Measurements from ENCODE around the gene LCNL1. TPM values are rescaled to one million over a fixed set of nuclear protein-coding genes. Genes with fewer than 3 reads are reported as not detected.

Gene LCNL1
- total RNA-seq, 2 experiments from 2014 or later, result not detected

DNA sequence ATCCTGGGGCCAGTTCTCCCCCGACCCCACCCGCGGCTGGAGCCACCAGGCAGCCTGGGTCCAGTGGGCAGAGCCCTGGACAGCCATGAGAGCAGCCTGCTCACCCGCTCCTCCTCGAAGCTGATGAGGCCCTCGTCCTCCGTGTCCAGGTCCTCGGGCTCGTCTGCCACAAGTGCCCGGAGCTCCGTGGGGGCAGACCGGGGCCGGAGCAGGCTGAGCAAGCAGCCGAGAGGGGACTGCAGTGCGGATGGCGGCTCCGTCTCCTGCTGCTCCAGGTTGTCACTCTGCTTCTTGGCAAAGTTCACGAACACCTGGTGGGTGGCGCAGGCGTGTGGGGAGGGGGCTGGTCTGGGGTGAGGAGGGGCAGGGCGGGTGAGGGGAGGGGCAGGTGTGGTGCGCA lies 25.5 kb downstream of the LCNL1 start:
- ChIA-PET CTCF (no interaction called here), POLR2A (no interaction called here)
- Mint-ChIP-seq H3K27me3 (no peaks in the 10 kb centered on the region), H3K4me1 (ENCODE audit: low read depth) (peaks cover 13% of the 10 kb centered on the region), H3K9me3 (no peaks in the 10 kb centered on the region), H3K27ac (no peak overlapping the region), H3K36me3 (ENCODE audit: low read depth) (no peaks in the 10 kb centered on the region), H3K4me3 (no peak overlapping the region)
- no peak for ATAC-seq
- no peak for DNase-seq
- TF ChIP-seq, protein P1, sequence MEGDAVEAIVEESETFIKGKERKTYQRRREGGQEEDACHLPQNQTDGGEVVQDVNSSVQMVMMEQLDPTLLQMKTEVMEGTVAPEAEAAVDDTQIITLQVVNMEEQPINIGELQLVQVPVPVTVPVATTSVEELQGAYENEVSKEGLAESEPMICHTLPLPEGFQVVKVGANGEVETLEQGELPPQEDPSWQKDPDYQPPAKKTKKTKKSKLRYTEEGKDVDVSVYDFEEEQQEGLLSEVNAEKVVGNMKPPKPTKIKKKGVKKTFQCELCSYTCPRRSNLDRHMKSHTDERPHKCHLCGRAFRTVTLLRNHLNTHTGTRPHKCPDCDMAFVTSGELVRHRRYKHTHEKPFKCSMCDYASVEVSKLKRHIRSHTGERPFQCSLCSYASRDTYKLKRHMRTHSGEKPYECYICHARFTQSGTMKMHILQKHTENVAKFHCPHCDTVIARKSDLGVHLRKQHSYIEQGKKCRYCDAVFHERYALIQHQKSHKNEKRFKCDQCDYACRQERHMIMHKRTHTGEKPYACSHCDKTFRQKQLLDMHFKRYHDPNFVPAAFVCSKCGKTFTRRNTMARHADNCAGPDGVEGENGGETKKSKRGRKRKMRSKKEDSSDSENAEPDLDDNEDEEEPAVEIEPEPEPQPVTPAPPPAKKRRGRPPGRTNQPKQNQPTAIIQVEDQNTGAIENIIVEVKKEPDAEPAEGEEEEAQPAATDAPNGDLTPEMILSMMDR (IDR thresholded peaks at IDR 0.05), result no peak
- intact Hi-C loops (cut with micrococcal nuclease), result no loop called here

GRCh38 chr9:137009217-137009616 lies 26.4 kb downstream of the LCNL1 start:
- TF ChIP-seq, protein P1 (IDR thresholded peaks at IDR 0.05), result no peak
- H3K27ac Mint-ChIP-seq, result no peak overlapping the region
- no peaks in the 10 kb centered on the region for H3K36me3 Mint-ChIP-seq (ENCODE audit: low read depth)
- peaks cover 13% of the 10 kb centered on the region for H3K4me1 Mint-ChIP-seq (ENCODE audit: low read depth)
- ATAC-seq, result no peak
- no peaks in the 10 kb centered on the region for H3K27me3 Mint-ChIP-seq
- H3K4me3 Mint-ChIP-seq, result no peak overlapping the region
- no peaks in the 10 kb centered on the region for H3K9me3 Mint-ChIP-seq
- DNase-seq, result no peak
- CTCF ChIA-PET, result no interaction called here
- intact Hi-C loops (cut with micrococcal nuclease), result no loop called here
- POLR2A ChIA-PET, result no interaction called here

GRCh38 chr9:137009938-137010732 lies 27.3 kb downstream of the LCNL1 start:
- Mint-ChIP-seq H3K4me1 (ENCODE audit: low read depth) (peaks cover 13% of the 10 kb centered on the region), H3K36me3 (ENCODE audit: low read depth) (no peaks in the 10 kb centered on the region), H3K27ac (no peak overlapping the region), H3K9me3 (no peaks in the 10 kb centered on the region), H3K27me3 (no peaks in the 10 kb centered on the region), H3K4me3 (no peak overlapping the region)
- intact Hi-C loops (cut with micrococcal nuclease), result no loop called here
- TF ChIP-seq, protein P1 (IDR thresholded peaks at IDR 0.05), result no peak
- ChIA-PET CTCF (interaction anchor here (2.5 kb wide), 1 partner anchor 19 kb away, joined by 8 read pairs; no protein-coding TSS in a partner anchor), POLR2A (no interaction called here)
- DNase-seq (no peak), ATAC-seq (no peak)

DNA sequence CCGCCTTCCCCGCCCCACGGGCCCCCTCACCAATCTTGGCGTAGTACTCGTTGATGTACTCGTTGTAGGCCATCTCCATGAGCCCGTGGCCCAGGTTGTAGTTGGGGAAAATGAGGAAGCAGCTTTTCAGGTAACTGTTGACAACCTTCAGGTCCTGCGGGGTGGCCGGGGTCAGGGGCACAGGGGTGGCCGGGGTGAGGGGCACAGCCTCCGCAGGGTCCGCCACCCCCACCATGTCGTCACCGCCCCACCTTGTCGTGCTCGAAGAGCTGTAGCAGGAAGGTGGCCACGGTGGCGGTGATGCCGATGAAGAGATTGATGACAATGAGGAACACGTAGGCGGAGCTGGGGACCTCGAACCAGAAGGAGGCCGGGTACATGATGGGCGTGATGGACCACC lies 28.4 kb downstream of the LCNL1 start:
- H3K36me3 Mint-ChIP-seq (ENCODE audit: low read depth), result no peaks in the 10 kb centered on the region
- CTCF ChIA-PET, result interaction anchor here (2.5 kb wide), 1 partner anchor 18 kb away, joined by 8 read pairs; no protein-coding TSS in a partner anchor
- TF ChIP-seq, protein P1 (IDR thresholded peaks at IDR 0.05), result no peak
- no peak overlapping the region for H3K4me3 Mint-ChIP-seq
- intact Hi-C loops (cut with micrococcal nuclease), result no loop called here
- no peaks in the 10 kb centered on the region for H3K9me3 Mint-ChIP-seq
- DNase-seq (no peak), ATAC-seq (no peak)
- POLR2A ChIA-PET, result no interaction called here
- peaks cover 5% of the 10 kb centered on the region for H3K4me1 Mint-ChIP-seq (ENCODE audit: low read depth)
- H3K27me3 Mint-ChIP-seq, result no peaks in the 10 kb centered on the region
- no peak overlapping the region for H3K27ac Mint-ChIP-seq

DNA sequence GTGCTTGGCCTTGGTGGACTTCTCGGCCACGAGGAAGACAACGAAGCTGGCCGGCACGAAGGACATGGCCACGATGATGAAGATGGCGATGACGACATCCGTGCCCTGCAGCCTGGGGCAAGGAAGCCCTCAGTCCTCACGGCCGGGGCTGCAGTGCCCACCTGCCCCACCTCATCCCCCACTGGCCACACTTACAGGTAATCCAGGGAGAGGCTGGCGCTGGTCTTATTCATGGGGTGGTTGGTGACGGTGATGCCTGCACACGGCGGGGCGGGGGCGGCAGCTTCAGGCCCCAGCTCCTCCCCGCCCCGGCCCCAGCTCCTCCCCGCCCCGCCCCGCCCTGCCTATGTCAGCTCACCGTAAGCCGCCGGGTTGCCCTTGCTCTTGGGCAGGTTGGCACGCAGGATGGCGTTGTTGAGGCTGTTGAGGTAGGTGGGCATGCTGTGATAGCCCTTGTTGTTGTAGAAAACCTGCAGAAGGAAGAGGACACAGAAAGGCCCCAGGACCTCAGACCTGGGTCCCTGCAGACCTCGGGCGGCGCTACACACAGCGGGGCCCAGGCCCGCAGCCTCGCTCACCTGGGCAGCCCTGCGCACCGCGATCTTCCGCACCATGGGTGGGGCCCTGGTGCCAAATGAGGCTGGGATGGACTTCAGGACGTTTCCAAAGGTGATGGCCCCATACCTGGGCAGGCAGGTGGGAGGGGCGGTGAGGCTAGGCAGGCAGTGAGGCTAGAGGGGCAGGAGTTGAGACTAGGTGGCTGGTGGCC lies 29.3 kb downstream of the LCNL1 start:
- DNase-seq (no peak), ATAC-seq (no peak)
- Mint-ChIP-seq H3K4me3 (no peak overlapping the region), H3K27ac (no peak overlapping the region), H3K4me1 (ENCODE audit: low read depth) (no peaks in the 10 kb centered on the region), H3K27me3 (no peaks in the 10 kb centered on the region), H3K9me3 (no peaks in the 10 kb centered on the region), H3K36me3 (ENCODE audit: low read depth) (no peaks in the 10 kb centered on the region)
- TF ChIP-seq, protein P1 (IDR thresholded peaks at IDR 0.05), result no peak
- intact Hi-C loops (cut with micrococcal nuclease), result no loop called here
- POLR2A ChIA-PET, result no interaction called here
- CTCF ChIA-PET, result interaction anchor here (2.5 kb wide), 1 partner anchor 17 kb away, joined by 8 read pairs; no protein-coding TSS in a partner anchor

Data from activated CD8-positive, alpha-beta T cell treated with anti-CD3 and anti-CD28 coated beads for 36 hours (primary cell).